GM19099 (cell line): Measurements from ENCODE around the gene RARRES2.

Experiments used
- POLR2A ChIP-seq: IDR thresholded peaks from 3 replicates; pipeline ENCODE4 v1.6.1; 2011; ENCODE audit warnings: low read depth; ENCODE audit not compliant: insufficient read length; ENCODE audit errors: extremely low read depth

The RARRES2 gene

DNA sequence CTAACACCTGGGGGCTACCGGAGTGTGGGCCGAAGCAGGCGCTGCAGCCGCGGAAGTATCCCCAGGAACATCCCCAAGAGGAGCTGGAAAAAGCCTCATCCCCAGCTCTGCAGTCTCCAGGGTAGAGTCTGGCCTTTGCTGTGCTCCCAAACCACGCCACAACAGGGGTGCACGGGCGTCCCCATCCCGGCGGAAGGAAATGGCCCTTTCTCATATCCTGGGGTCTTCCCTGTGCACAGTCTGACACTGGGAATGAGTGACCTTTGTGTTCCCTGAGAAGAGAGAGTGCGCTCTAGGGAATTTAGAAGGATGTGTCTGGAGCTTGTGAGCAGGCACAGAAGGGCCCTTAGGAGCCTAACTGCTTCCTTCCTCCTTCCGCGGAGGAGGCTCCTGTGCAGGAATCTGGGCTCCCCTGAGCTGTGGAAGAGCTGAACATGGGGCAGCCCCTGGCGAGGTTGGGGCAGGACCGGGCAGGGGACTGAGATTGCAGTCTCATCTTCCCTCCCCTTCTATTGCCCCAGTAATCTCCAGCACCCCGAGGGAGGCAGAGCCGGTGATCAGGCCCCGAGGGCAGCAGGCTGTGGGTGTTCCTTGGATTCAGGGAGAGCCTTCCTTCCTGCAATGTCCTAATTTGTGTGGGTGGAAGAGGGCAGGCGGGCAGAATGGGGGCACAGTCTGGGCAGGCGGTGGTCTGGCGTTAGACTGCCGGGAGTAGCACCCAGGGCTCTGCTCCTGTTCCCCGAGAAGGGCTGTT lies 28.5 kb upstream of the RARRES2 start:
- TF ChIP-seq POLR2A: no peak

DNA sequence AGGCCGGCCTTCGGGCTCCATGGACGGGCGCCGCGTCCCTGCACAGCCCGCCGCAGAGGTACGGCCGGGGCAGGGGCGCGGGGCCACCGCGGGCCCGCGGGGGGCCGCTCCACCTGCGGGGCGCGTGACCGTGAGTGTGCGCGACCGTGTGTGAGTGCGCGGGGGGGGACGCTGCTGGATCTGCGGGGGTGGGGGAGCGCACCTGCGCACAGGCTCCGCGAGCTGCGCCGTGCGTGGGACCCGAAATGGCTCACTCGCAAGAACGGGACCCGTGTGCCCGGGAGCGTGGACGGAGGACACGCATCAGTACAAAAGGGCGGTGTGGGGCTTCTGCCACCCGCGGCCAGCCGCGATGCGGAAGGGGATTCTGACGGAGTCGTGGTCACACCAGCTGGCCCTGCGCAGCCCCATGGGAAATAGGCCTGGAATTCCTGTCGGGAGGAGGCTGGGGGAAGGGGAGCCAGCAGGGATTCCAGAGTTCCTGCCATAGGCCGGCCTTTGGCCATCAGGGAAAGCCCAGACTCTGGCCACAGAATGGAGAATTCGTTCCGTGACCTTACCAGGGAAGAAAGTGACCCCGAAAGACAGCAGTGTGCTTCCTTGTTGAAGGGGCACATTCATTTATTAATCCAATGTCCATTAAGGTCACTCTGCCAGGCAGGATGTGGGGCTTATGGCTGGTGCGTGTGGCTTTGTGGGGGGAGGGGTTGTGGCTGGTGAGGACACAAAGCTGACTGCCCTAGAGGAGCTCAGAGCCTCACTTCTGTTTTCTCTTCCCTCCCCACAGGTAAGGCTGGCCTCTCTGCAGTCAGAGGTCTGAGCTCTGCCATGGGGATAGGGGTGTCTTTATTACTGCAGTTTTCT lies 27.7 kb upstream of the RARRES2 start:
- TF ChIP-seq POLR2A: peak; percentile 50

DNA sequence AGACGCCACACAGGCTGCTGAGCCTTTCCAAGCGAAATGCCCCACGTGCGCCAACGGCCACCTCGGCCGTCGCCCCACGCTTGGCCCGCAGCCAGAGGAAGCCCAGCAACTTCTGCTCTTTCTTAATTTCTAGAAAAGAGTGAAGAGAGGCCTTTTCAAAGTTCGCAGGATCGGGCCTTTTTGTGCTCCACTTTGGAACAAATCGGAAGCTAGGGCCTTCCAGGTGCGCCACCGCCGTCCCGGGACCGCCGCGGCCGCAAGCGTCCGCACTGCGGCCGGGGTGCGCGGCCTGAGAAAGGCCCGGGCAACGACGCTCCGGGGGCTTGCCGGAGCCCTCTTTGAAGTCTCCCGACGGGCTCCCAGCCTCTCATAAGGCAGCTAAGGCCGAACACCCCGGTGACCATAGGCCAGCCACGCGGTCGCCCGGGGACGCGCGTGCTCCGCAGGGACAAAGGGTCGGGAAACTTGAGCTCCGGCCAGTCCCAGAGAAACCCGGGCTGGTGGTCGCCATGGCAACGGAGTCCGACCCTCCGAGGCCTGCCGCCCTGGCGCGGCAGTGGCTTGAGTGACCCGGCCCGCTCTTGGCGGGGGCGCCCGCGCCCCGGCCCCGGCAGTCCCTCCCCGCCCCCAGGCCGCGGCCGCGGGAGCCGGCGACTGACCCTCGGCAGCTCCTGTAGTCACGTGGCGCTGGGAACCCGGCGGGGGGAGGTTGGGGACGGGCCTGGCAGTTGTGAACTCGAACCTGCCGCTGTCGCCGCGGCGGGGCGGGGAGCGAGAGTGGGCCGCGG lies 26.9 kb upstream of the RARRES2 start, which contains the start of gene REPIN1:
Gene REPIN1, plus strand, starts transcription at position 727 of the 788 bp plus-strand sequence. CDS start 890 bp downstream, outside the sequence.
- peak; percentile 89 for TF ChIP-seq POLR2A

DNA sequence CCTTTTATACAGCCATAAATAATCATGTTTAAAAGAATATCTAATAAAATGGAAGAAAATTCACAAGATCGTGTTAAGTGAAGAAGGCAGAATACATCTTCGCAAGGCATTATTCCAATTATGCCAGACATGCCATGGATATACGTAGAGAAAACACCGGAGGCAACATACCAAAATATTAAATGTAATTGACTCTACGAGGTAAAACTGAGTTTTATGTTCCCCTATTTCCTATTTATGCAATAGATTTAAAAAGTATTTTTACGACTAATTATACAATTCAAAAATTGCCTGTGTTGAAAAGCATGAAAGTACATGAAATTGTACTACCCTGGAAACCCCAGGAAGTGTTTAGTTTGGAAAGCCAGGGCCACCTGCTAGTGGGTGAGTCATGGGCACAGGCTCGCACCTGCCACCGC lies 26.3 kb upstream of the RARRES2 start:
- no peak for TF ChIP-seq POLR2A

DNA sequence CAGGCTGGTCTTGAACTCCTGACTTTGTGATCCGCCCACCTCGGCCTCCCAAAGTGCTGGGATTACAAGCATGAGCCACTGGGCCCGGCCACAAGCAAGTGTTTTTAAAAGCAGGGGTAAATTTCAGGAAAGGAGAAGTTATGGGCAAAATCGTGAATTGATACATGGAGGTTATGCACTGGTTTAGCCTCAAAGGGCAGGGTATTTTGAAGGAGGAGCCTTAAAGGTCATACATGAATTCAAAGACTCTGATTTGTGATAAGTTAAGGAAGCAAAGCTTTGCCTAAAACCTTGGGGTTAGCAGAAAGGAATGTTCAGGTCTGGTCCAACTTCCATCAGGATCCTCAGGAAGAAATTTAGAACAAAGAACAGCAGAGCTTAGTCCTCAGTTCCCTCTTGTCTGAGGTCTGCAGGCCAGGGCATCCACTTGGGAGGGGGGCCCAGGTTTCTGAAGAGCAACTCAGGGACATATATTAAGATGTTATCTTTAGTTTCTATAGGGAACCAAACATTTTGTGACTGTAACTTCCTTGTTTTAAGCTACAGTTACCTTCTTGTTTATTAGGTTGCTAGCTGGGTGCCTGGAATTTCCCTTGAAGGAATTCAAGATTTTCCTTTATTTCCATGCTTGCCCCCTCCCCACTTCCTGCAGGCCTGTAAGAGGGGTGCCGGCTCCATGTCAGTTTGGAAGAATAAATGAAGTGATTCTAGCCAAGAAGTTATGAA lies 24.4 kb upstream of the RARRES2 start:
- TF ChIP-seq POLR2A: no peak

DNA sequence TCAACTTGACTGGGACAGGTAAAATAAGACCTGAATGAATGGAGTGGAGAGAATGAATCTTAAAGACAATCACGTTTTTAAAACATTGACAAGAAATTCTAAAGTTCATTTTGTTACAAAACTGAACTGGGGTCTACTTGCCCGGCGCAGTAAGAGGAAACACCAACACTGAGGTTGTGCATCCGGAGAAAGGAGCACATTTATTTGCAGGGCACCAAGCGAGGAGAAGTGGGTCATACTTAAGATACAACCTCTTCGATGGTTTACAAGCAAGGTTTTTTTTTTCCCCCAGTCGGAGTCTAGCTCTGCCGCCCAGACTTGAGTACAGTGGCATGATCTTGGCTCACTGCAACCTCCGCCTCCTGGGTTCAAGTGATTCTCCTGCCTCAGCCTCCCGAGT lies 23.8 kb upstream of the RARRES2 start:
- no peak for TF ChIP-seq POLR2A

DNA sequence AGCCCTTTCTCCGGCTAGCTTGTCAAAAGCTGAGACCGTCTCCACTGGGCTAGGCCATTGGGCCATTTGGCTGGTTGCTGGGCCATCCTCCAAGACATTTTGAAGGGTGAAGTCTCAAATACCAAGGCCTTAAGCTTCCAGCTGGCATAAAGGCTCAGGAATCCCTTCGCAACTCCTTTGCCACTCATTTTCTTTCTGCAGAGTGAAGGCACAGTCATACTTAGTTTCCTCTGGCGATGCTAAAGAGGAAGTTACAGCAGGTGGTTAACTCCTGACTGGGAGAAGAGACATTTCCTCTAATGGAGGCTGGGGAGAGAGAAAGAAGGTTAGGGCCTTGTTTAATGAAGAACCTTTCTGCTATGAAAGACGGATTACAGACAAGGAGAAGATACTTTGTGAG lies 22.4 kb upstream of the RARRES2 start:
- TF ChIP-seq POLR2A: no peak

DNA sequence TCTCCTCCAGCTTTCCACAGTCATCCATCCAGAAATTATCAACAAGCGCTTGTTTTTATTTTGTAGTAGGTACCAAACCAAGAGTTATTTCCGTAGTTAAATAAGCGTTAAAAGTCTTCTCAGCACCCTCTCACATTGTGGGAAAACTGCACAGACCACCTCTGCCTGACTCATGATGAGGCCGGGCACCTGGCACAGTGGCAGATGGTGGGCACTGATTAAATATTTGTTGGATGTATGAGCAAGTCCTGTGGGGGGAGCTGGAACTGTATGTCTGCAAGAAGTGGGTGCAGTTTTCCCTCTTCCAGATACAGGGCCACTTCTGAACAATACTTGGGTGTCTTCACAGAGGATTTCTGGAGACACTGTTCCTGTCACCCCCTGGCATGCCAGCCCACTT lies 21.9 kb upstream of the RARRES2 start:
- TF ChIP-seq POLR2A: no peak

DNA sequence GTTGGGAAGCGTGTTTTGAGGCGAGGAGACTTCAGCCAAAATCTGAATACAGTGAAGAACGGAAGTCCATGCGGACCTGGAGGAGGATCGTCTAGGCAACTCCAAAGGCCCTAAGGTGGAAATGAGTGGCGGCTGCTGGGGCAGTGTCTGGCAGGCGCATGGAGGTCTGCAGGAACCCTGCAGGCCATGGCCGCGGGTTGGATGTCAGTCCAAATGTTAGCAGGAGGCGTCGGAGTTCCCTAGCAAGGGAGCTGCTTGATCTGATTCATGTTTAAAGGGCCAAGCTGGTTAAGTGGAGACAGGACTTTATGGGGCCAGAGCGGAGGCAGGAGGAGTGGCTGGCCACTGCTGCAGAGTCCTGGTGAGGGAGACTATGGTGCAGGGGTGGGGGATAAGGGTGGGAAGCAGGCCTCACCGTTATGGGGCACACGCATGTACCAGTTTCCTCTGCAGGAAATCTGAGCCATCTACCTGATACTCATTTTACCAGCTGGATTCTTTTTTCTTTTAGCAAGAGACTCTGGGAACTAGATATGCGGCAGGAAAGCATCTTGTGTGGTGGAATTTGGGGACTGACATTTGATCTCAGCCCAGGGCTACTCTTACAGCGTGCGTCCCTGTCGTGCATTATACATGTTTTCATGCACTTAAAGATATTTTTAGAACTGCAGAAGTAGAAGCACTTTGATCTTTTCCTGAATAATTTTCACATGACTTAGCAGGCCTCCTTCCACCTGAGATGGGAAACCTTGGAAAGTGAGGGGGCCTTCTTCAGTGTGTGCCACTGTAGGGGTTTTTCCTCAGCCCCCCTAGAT lies 20.6 kb upstream of the RARRES2 start:
- no peak for TF ChIP-seq POLR2A

DNA sequence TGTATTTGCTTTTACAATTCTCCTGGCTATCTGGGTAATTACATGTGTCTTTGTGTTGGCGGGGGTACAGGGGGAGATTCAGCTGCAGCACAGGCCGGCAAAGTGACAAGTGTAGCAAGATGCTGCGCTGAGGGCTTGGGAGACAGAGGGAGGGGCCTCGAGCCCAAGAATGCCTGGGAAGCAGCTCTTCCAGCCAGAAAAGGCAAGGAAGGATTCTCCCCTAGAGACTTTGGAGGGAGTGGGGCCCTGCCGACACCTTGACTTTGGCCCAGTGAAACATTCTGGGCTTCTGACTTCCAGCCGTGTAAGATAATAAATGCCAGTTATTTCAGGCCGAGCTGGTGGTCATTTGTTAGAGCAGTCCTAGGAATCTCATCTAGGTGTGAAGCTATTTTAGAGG lies 20.0 kb upstream of the RARRES2 start:
- no peak for TF ChIP-seq POLR2A

DNA sequence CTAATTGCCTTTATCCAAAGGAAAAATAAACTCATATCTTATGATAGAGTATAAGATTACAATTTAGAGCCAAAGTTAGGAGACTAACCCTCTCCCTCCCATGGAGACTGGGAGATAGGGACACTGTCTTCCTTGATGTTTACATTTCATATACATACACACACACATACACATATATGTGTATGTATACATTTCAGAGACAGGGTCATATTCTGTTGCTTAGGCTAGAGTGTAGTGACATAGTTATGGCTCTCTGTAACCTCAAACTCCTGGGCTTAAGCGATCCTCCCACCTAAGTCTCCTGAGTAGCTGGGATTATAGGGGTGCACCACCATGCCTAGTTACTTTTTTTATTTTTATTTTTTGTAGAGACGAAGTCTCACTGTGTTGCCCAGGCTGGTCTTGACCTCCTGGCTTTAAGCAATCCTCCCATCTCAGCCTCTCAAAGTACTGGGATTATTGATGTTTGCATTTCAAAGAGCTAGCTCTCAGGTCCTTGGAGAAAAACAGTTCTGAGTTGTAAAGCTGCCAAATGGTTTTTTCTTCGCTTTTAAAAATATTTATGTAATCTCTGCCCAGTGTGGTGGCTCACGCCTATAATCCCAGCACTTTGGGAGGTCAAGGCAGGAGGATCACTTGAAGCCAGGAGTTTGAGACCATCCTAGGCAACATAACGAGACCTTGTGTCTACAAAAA lies 19.1 kb upstream of the RARRES2 start:
- no peak for TF ChIP-seq POLR2A

DNA sequence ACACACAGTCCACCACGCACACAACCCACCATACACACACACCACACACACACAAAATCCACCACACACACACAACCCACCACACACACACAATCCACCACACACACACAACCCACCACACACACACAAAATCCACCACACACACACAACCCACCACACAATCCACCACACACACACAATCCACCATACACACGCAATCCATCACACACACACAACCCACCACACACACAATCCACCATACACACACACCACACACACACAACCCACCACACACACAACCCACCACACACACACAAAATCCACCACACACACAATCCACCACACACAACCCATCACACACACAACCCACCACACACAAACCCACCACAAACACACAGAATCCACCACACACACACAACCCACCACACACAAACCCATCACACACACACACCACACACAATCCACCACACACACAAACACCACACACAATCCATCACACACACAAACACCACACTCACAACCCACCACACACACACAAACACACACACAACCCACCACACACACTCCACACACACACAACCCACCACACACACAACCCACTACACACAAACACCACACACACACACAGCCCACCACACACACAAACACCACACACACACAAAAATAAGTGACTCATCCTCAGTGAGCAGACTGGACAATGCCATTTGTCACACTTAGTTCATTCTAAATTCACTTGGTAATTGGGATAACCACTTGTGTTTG lies 18.4 kb upstream of the RARRES2 start:
- no peak for TF ChIP-seq POLR2A
